PFSK-1 (cell line): ENCODE results near the gene USP17L22.
"Not testable (repeated sequence)": the region's sequence is repeated elsewhere in the genome, so short reads cannot be mapped to it uniquely, and the experiment has no call there.

ENCODE experiments used
- POLR2AphosphoS5 ChIP-seq: IDR thresholded peaks from 2 replicates; pipeline ENCODE4 v1.6.1; 2012; ENCODE audit warnings: low read depth, mild to moderate bottlenecking, control low read depth, low read length, moderate library complexity
- SIN3A ChIP-seq: IDR thresholded peaks from 2 replicates; pipeline ENCODE4 v1.6.1; 2012; ENCODE audit warnings: mild to moderate bottlenecking, low read length, moderate library complexity, borderline replicate concordance; ENCODE audit not compliant: insufficient read depth
- TAF1 ChIP-seq: IDR thresholded peaks from 2 replicates; pipeline ENCODE4 v1.6.1; 2012; ENCODE audit warnings: low read length, control low read depth, borderline replicate concordance; ENCODE audit not compliant: insufficient read depth
- TF ChIP-seq, protein P1 (sequence below), 2 experiments: IDR thresholded peaks; 2 replicates each; pipeline versions ENCODE4 v1.6.1 to v1.8.0; 2011 to 2012; ENCODE audit warnings: low read depth in 2 of 2, low read length in 2 of 2, control low read depth in 1 of 2, inconsistent platforms in 1 of 2, mild to moderate bottlenecking in 1 of 2, moderate library complexity in 1 of 2; ENCODE audit not compliant: insufficient read depth in 1 of 2

DNA sequence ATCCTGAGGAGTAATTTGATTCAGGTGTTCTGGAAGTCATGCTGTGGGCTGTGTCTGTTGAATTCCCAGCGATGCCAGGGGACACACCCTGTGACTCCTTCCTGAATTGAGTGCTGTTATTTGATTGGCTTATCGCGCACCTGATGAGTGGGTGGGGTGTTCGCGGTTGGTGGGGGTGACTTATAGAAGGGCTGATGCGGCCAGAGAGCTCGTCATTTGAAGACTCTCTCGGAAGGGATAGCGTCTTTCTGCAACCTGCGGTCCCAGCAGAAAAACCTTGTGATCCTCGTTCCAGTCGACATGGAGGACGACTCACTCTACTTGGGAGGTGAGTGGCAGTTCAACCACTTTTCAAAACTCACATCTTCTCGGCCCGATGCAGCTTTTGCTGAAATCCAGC, 9.6 kb upstream of the USP17L22 start, which contains the start of gene USP17L20:
- TF ChIP-seq, protein P1, sequence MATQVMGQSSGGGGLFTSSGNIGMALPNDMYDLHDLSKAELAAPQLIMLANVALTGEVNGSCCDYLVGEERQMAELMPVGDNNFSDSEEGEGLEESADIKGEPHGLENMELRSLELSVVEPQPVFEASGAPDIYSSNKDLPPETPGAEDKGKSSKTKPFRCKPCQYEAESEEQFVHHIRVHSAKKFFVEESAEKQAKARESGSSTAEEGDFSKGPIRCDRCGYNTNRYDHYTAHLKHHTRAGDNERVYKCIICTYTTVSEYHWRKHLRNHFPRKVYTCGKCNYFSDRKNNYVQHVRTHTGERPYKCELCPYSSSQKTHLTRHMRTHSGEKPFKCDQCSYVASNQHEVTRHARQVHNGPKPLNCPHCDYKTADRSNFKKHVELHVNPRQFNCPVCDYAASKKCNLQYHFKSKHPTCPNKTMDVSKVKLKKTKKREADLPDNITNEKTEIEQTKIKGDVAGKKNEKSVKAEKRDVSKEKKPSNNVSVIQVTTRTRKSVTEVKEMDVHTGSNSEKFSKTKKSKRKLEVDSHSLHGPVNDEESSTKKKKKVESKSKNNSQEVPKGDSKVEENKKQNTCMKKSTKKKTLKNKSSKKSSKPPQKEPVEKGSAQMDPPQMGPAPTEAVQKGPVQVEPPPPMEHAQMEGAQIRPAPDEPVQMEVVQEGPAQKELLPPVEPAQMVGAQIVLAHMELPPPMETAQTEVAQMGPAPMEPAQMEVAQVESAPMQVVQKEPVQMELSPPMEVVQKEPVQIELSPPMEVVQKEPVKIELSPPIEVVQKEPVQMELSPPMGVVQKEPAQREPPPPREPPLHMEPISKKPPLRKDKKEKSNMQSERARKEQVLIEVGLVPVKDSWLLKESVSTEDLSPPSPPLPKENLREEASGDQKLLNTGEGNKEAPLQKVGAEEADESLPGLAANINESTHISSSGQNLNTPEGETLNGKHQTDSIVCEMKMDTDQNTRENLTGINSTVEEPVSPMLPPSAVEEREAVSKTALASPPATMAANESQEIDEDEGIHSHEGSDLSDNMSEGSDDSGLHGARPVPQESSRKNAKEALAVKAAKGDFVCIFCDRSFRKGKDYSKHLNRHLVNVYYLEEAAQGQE (IDR thresholded peaks at IDR 0.05; ENCODE audit: insufficient read depth in 1 of 2, low read depth in 2 of 2, low read length in 2 of 2) = not testable (repeated sequence)
- not testable (repeated sequence) for TF ChIP-seq POLR2AphosphoS5, TAF1, SIN3A
